ENCODE results near the gene SLPI.

SLPI gene

DNA sequence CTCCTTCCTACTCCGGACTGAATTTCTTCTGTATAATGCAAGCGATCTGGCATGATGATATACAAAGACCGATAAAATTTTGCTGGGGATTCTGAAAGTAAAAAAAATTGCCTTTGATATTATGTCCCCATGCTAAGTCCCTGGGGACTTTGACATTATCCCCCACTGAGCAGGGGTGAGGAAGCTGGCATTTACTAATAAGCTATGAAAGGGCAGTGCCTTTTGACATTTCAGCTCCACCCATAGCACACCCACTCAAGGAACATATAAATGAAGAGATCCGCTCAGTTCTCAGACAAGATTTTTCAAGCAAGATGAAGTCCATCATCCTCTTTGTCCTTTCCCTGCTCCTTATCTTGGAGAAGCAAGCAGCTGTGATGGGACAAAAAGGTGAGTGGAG, 33.3 kb downstream of the SLPI start, which contains the start of gene SEMG2:
SEMG2 (plus strand) TSS at position 298 of the 400 bp plus-strand sequence; CDS start at position 315, 17 bp downstream.
- TF ChIP-seq EZH2 (IDR thresholded peaks at IDR 0.05; ENCODE audit: borderline replicate concordance, low read depth, low read length, severe bottlenecking) = no peak
- Histone ChIP-seq H3K9me3 (ENCODE audit: insufficient read depth, low read length, severe bottlenecking) (no peaks in the 10 kb centered on the region), H3K27me3 (ENCODE audit: insufficient read depth, low read length, poor library complexity) (peaks cover 37% of the 10 kb centered on the region), H3K4me3 (ENCODE audit: low read depth in 1 of 2, low read length in 2 of 2) (no peak within 1 kb of the TSS), H3K27ac (ENCODE audit: low read length) (no peak within 1 kb of the TSS), H4K20me1 (ENCODE audit: insufficient read depth, low read length) (no peaks in the 10 kb centered on the region), H3K9ac (ENCODE audit: low read depth, low read length) (no peak within 1 kb of the TSS), H3K4me2 (ENCODE audit: insufficient read depth, low read length) (no peak within 1 kb of the TSS), H3K36me3 (ENCODE audit: insufficient read depth, low read length) (no peaks in the 10 kb centered on the region), H3K4me1 (ENCODE audit: insufficient read depth, low read length) (no peaks in the 10 kb centered on the region), H2AFZ (ENCODE audit: low read depth, low read length) (no peak within 1 kb of the TSS), H3K79me2 (ENCODE audit: insufficient read depth, low read length) (no peaks in the 10 kb centered on the region)
- ATAC-seq (ENCODE audit: insufficient read depth, low read depth) = no peak
- DNase-seq = no peak

DNA sequence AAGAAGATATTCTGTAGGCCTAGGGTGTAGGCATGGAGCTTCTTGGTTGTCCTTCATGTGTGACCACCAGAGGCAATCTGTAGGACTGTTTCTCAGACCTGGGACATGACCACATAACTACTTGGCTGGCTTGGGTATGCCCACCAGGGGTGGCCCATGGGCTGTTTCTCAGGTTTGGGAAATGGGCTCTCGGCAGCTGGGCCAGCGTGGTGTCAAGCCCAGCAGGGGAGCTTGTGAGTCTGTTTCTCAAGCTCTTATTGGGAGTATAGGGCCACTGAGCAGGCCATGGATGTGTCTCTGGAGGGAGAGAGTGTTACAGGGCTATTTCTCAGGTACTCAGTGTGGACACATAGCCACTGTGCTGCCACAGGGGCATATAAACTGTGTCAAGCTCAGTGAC, 35.7 kb downstream of the SLPI start:
- no peak overlapping the region for H3K9ac ChIP-seq (ENCODE audit: low read depth, low read length)
- no peaks in the 10 kb centered on the region for H3K9me3 ChIP-seq (ENCODE audit: insufficient read depth, low read length, severe bottlenecking)
- ATAC-seq (ENCODE audit: insufficient read depth, low read depth) = no peak
- H3K36me3 ChIP-seq (ENCODE audit: insufficient read depth, low read length) = no peaks in the 10 kb centered on the region
- peaks cover 31% of the 10 kb centered on the region for H3K27me3 ChIP-seq (ENCODE audit: insufficient read depth, low read length, poor library complexity)
- H3K79me2 ChIP-seq (ENCODE audit: insufficient read depth, low read length) = no peaks in the 10 kb centered on the region
- no peak overlapping the region for H2AFZ ChIP-seq (ENCODE audit: low read depth, low read length)
- no peak overlapping the region for H3K4me3 ChIP-seq (ENCODE audit: low read depth in 1 of 2, low read length in 2 of 2)
- no peak for DNase-seq
- TF ChIP-seq, protein P1, sequence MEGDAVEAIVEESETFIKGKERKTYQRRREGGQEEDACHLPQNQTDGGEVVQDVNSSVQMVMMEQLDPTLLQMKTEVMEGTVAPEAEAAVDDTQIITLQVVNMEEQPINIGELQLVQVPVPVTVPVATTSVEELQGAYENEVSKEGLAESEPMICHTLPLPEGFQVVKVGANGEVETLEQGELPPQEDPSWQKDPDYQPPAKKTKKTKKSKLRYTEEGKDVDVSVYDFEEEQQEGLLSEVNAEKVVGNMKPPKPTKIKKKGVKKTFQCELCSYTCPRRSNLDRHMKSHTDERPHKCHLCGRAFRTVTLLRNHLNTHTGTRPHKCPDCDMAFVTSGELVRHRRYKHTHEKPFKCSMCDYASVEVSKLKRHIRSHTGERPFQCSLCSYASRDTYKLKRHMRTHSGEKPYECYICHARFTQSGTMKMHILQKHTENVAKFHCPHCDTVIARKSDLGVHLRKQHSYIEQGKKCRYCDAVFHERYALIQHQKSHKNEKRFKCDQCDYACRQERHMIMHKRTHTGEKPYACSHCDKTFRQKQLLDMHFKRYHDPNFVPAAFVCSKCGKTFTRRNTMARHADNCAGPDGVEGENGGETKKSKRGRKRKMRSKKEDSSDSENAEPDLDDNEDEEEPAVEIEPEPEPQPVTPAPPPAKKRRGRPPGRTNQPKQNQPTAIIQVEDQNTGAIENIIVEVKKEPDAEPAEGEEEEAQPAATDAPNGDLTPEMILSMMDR (IDR thresholded peaks at IDR 0.05; ENCODE audit: borderline replicate concordance, extremely low read depth, low read length, poor library complexity, severe bottlenecking) = no peak
- no peak for TF ChIP-seq EZH2 (IDR thresholded peaks at IDR 0.05; ENCODE audit: borderline replicate concordance, low read depth, low read length, severe bottlenecking)
- no peaks in the 10 kb centered on the region for H4K20me1 ChIP-seq (ENCODE audit: insufficient read depth, low read length)
- H3K4me2 ChIP-seq (ENCODE audit: insufficient read depth, low read length) = no peak overlapping the region
- no peak overlapping the region for H3K27ac ChIP-seq (ENCODE audit: low read length)
- H3K4me1 ChIP-seq (ENCODE audit: insufficient read depth, low read length) = no peaks in the 10 kb centered on the region

GRCh38 chr20:45218124-45218523, 36.2 kb downstream of the SLPI start:
- H3K9me3 ChIP-seq (ENCODE audit: insufficient read depth, low read length, severe bottlenecking) = no peaks in the 10 kb centered on the region
- peaks cover 27% of the 10 kb centered on the region for H3K27me3 ChIP-seq (ENCODE audit: insufficient read depth, low read length, poor library complexity)
- no peaks in the 10 kb centered on the region for H3K79me2 ChIP-seq (ENCODE audit: insufficient read depth, low read length)
- no peak overlapping the region for H3K4me2 ChIP-seq (ENCODE audit: insufficient read depth, low read length)
- no peaks in the 10 kb centered on the region for H3K4me1 ChIP-seq (ENCODE audit: insufficient read depth, low read length)
- TF ChIP-seq, protein P1 (IDR thresholded peaks at IDR 0.05; ENCODE audit: borderline replicate concordance, extremely low read depth, low read length, poor library complexity, severe bottlenecking) = no peak
- TF ChIP-seq EZH2 (IDR thresholded peaks at IDR 0.05; ENCODE audit: borderline replicate concordance, low read depth, low read length, severe bottlenecking) = no peak
- no peak overlapping the region for H3K27ac ChIP-seq (ENCODE audit: low read length)
- ATAC-seq (ENCODE audit: insufficient read depth, low read depth) = no peak
- H3K4me3 ChIP-seq (ENCODE audit: low read depth in 1 of 2, low read length in 2 of 2) = no peak overlapping the region
- no peaks in the 10 kb centered on the region for H4K20me1 ChIP-seq (ENCODE audit: insufficient read depth, low read length)
- no peak overlapping the region for H2AFZ ChIP-seq (ENCODE audit: low read depth, low read length)
- H3K36me3 ChIP-seq (ENCODE audit: insufficient read depth, low read length) = no peaks in the 10 kb centered on the region
- no peak for DNase-seq
- H3K9ac ChIP-seq (ENCODE audit: low read depth, low read length) = no peak overlapping the region

DNA sequence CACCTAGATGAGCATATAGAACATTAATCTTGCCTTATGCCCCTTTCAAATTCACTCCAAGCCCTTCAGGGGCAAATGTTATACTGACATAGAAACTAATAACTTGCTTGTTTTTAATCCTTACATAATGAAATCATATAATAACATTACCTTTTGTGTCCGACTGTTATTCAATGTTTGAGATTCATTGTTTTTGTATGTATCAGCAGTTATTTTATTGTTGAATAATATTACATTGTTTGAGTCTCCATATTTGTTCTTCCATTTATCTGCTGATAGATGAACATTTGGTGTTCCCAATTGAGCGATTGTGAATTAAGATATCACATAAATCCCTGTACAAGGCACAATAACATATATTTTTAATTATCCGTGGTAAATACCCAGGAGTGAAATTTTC, 41.5 kb downstream of the SLPI start:
- Histone ChIP-seq H3K9ac (ENCODE audit: low read depth, low read length) (no peak overlapping the region), H2AFZ (ENCODE audit: low read depth, low read length) (no peak overlapping the region), H3K9me3 (ENCODE audit: insufficient read depth, low read length, severe bottlenecking) (no peaks in the 10 kb centered on the region), H4K20me1 (ENCODE audit: insufficient read depth, low read length) (no peaks in the 10 kb centered on the region), H3K4me1 (ENCODE audit: insufficient read depth, low read length) (no peaks in the 10 kb centered on the region), H3K4me3 (ENCODE audit: low read depth in 1 of 2, low read length in 2 of 2) (no peak overlapping the region), H3K36me3 (ENCODE audit: insufficient read depth, low read length) (no peaks in the 10 kb centered on the region), H3K4me2 (ENCODE audit: insufficient read depth, low read length) (no peak overlapping the region), H3K27ac (ENCODE audit: low read length) (no peak overlapping the region), H3K27me3 (ENCODE audit: insufficient read depth, low read length, poor library complexity) (peaks cover 11% of the 10 kb centered on the region), H3K79me2 (ENCODE audit: insufficient read depth, low read length) (no peaks in the 10 kb centered on the region)
- ATAC-seq (ENCODE audit: insufficient read depth, low read depth) (no peak), DNase-seq (no peak)
- no peak for TF ChIP-seq EZH2 (IDR thresholded peaks at IDR 0.05; ENCODE audit: borderline replicate concordance, low read depth, low read length, severe bottlenecking)
- TF ChIP-seq, protein P1 (IDR thresholded peaks at IDR 0.05; ENCODE audit: borderline replicate concordance, extremely low read depth, low read length, poor library complexity, severe bottlenecking) = no peak
